ENCODE measurements around the gene METAP1D. TPM values are rescaled to one million over a fixed set of nuclear protein-coding genes. Genes with fewer than 3 reads are reported as not detected.
A peak's percentile ranks its signal among the peaks of the same experiment; 100 is the strongest.

The METAP1D gene
- total RNA-seq, 2 experiments from 2014 or later = 2.8 to 2.9 TPM

- H3K4me1 Mint-ChIP-seq = peaks cover 45% of the 10 kb centered on the region
- peaks cover 23% of the 10 kb centered on the region for H3K36me3 Mint-ChIP-seq (ENCODE audit: low read depth)
- DNase-seq = no peak
- CTCF ChIA-PET = interaction anchor here (1.0 kb wide), 1 partner anchor 25 kb away, joined by 4 read pairs; no protein-coding TSS in a partner anchor
- H3K4me3 Mint-ChIP-seq = no peak overlapping the region
- H3K9me3 Mint-ChIP-seq = no peaks in the 10 kb centered on the region
- H3K27ac Mint-ChIP-seq = no peak overlapping the region
- POLR2A ChIA-PET = interaction anchor here (0.8 to 4.1 kb wide), 4 partner anchors 8 to 31 kb away, joined by 3 to 17 read pairs (median 5); partner anchors contain the start of gene DLX2
- peaks cover 88% of the 10 kb centered on the region for H3K27me3 Mint-ChIP-seq
Observed at GRCh38 chr2:172081221-172082022, 81.7 kb downstream of the METAP1D start.

GRCh38 chr2:172082105-172082943, 82.6 kb downstream of the METAP1D start:
- no peak for DNase-seq
- Mint-ChIP-seq H3K27me3 (peaks cover 92% of the 10 kb centered on the region), H3K4me3 (peak overlapping the region; percentile 35), H3K9me3 (no peaks in the 10 kb centered on the region), H3K4me1 (peaks cover 54% of the 10 kb centered on the region), H3K27ac (no peak overlapping the region), H3K36me3 (ENCODE audit: low read depth) (peaks cover 26% of the 10 kb centered on the region)
- POLR2A ChIA-PET = interaction anchor here (0.8 to 4.1 kb wide), 6 partner anchors 9 to 31 kb away, joined by 3 to 17 read pairs (median 4); partner anchors contain the start of gene DLX2
- CTCF ChIA-PET = interaction anchor here (1.0 to 1.5 kb wide), 2 partner anchors 19 to 24 kb away, joined by 3 to 4 read pairs; no protein-coding TSS in a partner anchor

- ChIA-PET POLR2A (interaction anchor here (1.2 to 4.1 kb wide), 3 partner anchors 8 to 20 kb away, joined by 3 to 17 read pairs (median 4); partner anchors contain the start of gene DLX2), CTCF (interaction anchor here (1.5 to 6.5 kb wide), 2 partner anchors 18 to 20 kb away, joined by 3 to 39 read pairs; partner anchors contain the start of gene DLX2)
- DNase-seq = no peak
- peak overlapping the region; percentile 74 for H3K4me3 Mint-ChIP-seq
- peak overlapping the region; percentile 36 for H3K27ac Mint-ChIP-seq
- no peaks in the 10 kb centered on the region for H3K9me3 Mint-ChIP-seq
- H3K36me3 Mint-ChIP-seq (ENCODE audit: low read depth) = peaks cover 28% of the 10 kb centered on the region
- H3K27me3 Mint-ChIP-seq = peaks cover 96% of the 10 kb centered on the region
- peaks cover 62% of the 10 kb centered on the region for H3K4me1 Mint-ChIP-seq
Observed at GRCh38 chr2:172082944-172083627, 83.3 kb downstream of the METAP1D start.

GRCh38 chr2:172083628-172084394, 84.1 kb downstream of the METAP1D start:
- ChIA-PET POLR2A (interaction anchor here (1.6 to 4.1 kb wide), 2 partner anchors 15 to 19 kb away, joined by 4 to 17 read pairs; partner anchors contain the start of gene DLX2), CTCF (interaction anchor here (1.5 to 6.5 kb wide), 2 partner anchors 17 to 20 kb away, joined by 3 to 39 read pairs; partner anchors contain the start of gene DLX2)
- peak overlapping the region; percentile 36 for H3K27ac Mint-ChIP-seq
- peaks cover 34% of the 10 kb centered on the region for H3K36me3 Mint-ChIP-seq (ENCODE audit: low read depth)
- peaks cover 68% of the 10 kb centered on the region for H3K4me1 Mint-ChIP-seq
- H3K9me3 Mint-ChIP-seq = no peaks in the 10 kb centered on the region
- no peak for DNase-seq
- H3K27me3 Mint-ChIP-seq = peaks cover 96% of the 10 kb centered on the region
- H3K4me3 Mint-ChIP-seq = peak overlapping the region; percentile 74

GRCh38 chr2:172084395-172084644, 84.6 kb downstream of the METAP1D start:
- CTCF ChIA-PET = interaction anchor here (6.5 kb wide), 1 partner anchor 17 kb away, joined by 39 read pairs; the partner anchor contains the start of gene DLX2
- no peaks in the 10 kb centered on the region for H3K9me3 Mint-ChIP-seq
- no peak for DNase-seq
- peaks cover 94% of the 10 kb centered on the region for H3K27me3 Mint-ChIP-seq
- POLR2A ChIA-PET = no interaction called here
- H3K4me3 Mint-ChIP-seq = peak overlapping the region; percentile 74
- peaks cover 68% of the 10 kb centered on the region for H3K4me1 Mint-ChIP-seq
- H3K36me3 Mint-ChIP-seq (ENCODE audit: low read depth) = peaks cover 34% of the 10 kb centered on the region
- H3K27ac Mint-ChIP-seq = no peak overlapping the region

GRCh38 chr2:172084645-172085459, 85.1 kb downstream of the METAP1D start:
- peak; percentile 68 for DNase-seq
- peaks cover 67% of the 10 kb centered on the region for H3K4me1 Mint-ChIP-seq
- peaks cover 32% of the 10 kb centered on the region for H3K36me3 Mint-ChIP-seq (ENCODE audit: low read depth)
- peak overlapping the region; percentile 74 for H3K4me3 Mint-ChIP-seq
- H3K27ac Mint-ChIP-seq = peak overlapping the region; percentile 8
- CTCF ChIA-PET = interaction anchor here (0.8 to 6.5 kb wide), 4 partner anchors 16 to 381 kb away, joined by 4 to 39 read pairs (median 8); partner anchors contain the start of gene DLX2
- no peaks in the 10 kb centered on the region for H3K9me3 Mint-ChIP-seq
- H3K27me3 Mint-ChIP-seq = peaks cover 94% of the 10 kb centered on the region
- POLR2A ChIA-PET = interaction anchor here (0.6 to 1.0 kb wide), 3 partner anchors 9 to 163 kb away, joined by 3 to 4 read pairs (median 3); partner anchors contain the start of gene HAT1

- H3K4me1 Mint-ChIP-seq = peaks cover 62% of the 10 kb centered on the region
- no peak for DNase-seq
- POLR2A ChIA-PET = interaction anchor here (0.6 to 1.0 kb wide), 3 partner anchors 8 to 163 kb away, joined by 3 to 4 read pairs (median 3); partner anchors contain the start of gene HAT1
- H3K36me3 Mint-ChIP-seq (ENCODE audit: low read depth) = peaks cover 27% of the 10 kb centered on the region
- no peaks in the 10 kb centered on the region for H3K9me3 Mint-ChIP-seq
- CTCF ChIA-PET = interaction anchor here (0.5 to 6.5 kb wide), 6 partner anchors 15 to 382 kb away, joined by 3 to 39 read pairs (median 4); partner anchors contain the start of gene DLX2
- H3K4me3 Mint-ChIP-seq = peak within 1 kb of the TSS; percentile 74
- H3K27me3 Mint-ChIP-seq = peaks cover 94% of the 10 kb centered on the region
- peak within 1 kb of the TSS; percentile 8 for H3K27ac Mint-ChIP-seq
Observed at GRCh38 chr2:172085460-172086159, 85.9 kb downstream of the METAP1D start, which contains the start of gene DLX1. Gene DLX1, plus strand, starts transcription at chr2:172085507. Its CDS starts 171 bp downstream, at chr2:172085678.

GRCh38 chr2:172086241-172087206, 86.8 kb downstream of the METAP1D start:
- peak; percentile 64 for DNase-seq
- Mint-ChIP-seq H3K9me3 (no peaks in the 10 kb centered on the region), H3K36me3 (ENCODE audit: low read depth) (peaks cover 25% of the 10 kb centered on the region), H3K4me1 (peaks cover 62% of the 10 kb centered on the region), H3K27me3 (peaks cover 92% of the 10 kb centered on the region), H3K27ac (peak overlapping the region; percentile 54), H3K4me3 (peak overlapping the region; percentile 30)
- POLR2A ChIA-PET = interaction anchor here (0.9 to 1.7 kb wide), 2 partner anchors 15 to 164 kb away, joined by 3 to 5 read pairs; partner anchors contain the start of gene HAT1
- CTCF ChIA-PET = interaction anchor here (0.5 to 6.5 kb wide), 6 partner anchors 10 to 162 kb away, joined by 3 to 39 read pairs (median 4); partner anchors contain the start of gene DLX2

- ChIA-PET CTCF (interaction anchor here (0.7 to 6.5 kb wide), 5 partner anchors 10 to 19 kb away, joined by 3 to 39 read pairs (median 8); partner anchors contain the start of gene DLX2), POLR2A (interaction anchor here (1.7 kb wide), 1 partner anchor 15 kb away, joined by 5 read pairs; no protein-coding TSS in a partner anchor)
- peaks cover 92% of the 10 kb centered on the region for H3K27me3 Mint-ChIP-seq
- peak overlapping the region; percentile 44 for H3K4me3 Mint-ChIP-seq
- peak overlapping the region; percentile 54 for H3K27ac Mint-ChIP-seq
- DNase-seq = no peak
- peaks cover 61% of the 10 kb centered on the region for H3K4me1 Mint-ChIP-seq
- no peaks in the 10 kb centered on the region for H3K9me3 Mint-ChIP-seq
- peaks cover 23% of the 10 kb centered on the region for H3K36me3 Mint-ChIP-seq (ENCODE audit: low read depth)
Observed at GRCh38 chr2:172087207-172087779, 87.5 kb downstream of the METAP1D start.

All from activated CD4-positive, alpha-beta memory T cell treated with anti-CD3 and anti-CD28 coated beads, Interleukin-2, amount 10 ng/mL, durations not matched to agents 7 days and 5 days (primary cell).